GM13977 (cell line): Measurements from ENCODE around the gene MTRF1L.
"Not testable (repeated sequence)": the region's sequence is repeated elsewhere in the genome, so short reads cannot be mapped to it uniquely, and the experiment has no call there.

Experiments used
- DNase-seq: peaks from one replicate; pipeline ENCODE4 v3.0.0; 2012; ENCODE audit warnings: low spot score
- CTCF ChIP-seq: IDR thresholded peaks from 2 replicates; pipeline ENCODE4 v1.5.1; 2012; ENCODE audit warnings: mild to moderate bottlenecking, control low read depth; ENCODE audit not compliant: insufficient read depth; ENCODE audit errors: extremely low read depth, missing control alignments
- in situ Hi-C: fragments of 300-500 bp; cut with MboI; formaldehyde crosslinking; loops from one replicate; pipeline ENCODE4 v1.12.0; 2022; ENCODE audit warnings: low sequenced_read_pairs, low pct_unique_long_range_greater_than_20kb, mixed read lengths, inconsistent platforms; ENCODE audit not compliant: unreplicated experiment

The MTRF1L gene

GRCh38 chr6:152993847-152994246, 8.7 kb downstream of the MTRF1L start:
- in situ Hi-C loops, result no loop called here
- no peak for TF ChIP-seq CTCF
- no peak for DNase-seq

- no peak for DNase-seq
- no peak for TF ChIP-seq CTCF
- in situ Hi-C loops, result no loop called here
Observed at GRCh38 chr6:152993431-152993830, 9.1 kb downstream of the MTRF1L start.

- in situ Hi-C loops, result no loop called here
- no peak for DNase-seq
Observed at GRCh38 chr6:152986978-152987377, 15.5 kb downstream of the MTRF1L start.

GRCh38 chr6:152985300-152985699, 17.2 kb downstream of the MTRF1L start:
- DNase-seq, in situ Hi-C loops: not testable (repeated sequence)

More at GRCh38 chr6:152986978-152987377, 15.5 kb downstream of the MTRF1L start:
- no peak for TF ChIP-seq CTCF

GRCh38 chr6:152984513-152984872, 18.0 kb downstream of the MTRF1L start:
- no peak for TF ChIP-seq CTCF
- DNase-seq, result peak; percentile 35
- in situ Hi-C loops, result no loop called here

GRCh38 chr6:152983637-152984512, 18.6 kb downstream of the MTRF1L start:
- in situ Hi-C loops, result no loop called here
- DNase-seq, result peak; percentile 92
- TF ChIP-seq CTCF, result no peak

GRCh38 chr6:152982904-152983636, 19.4 kb downstream of the MTRF1L start, which contains the start of gene FBXO5:
Gene FBXO5 (minus strand): TSS chr6:152983041. CDS start chr6:152982959, 82 bp downstream.
- no peak for TF ChIP-seq CTCF
- DNase-seq, result peak; percentile 96
- in situ Hi-C loops, result no loop called here
